ENCODE results near the gene FHL1. TPM values are rescaled to one million over a fixed set of nuclear protein-coding genes. Genes with fewer than 3 reads are reported as not detected.

FHL1 gene
- total RNA-seq, 1 donor from 2014 or later: 70.1 TPM

DNA sequence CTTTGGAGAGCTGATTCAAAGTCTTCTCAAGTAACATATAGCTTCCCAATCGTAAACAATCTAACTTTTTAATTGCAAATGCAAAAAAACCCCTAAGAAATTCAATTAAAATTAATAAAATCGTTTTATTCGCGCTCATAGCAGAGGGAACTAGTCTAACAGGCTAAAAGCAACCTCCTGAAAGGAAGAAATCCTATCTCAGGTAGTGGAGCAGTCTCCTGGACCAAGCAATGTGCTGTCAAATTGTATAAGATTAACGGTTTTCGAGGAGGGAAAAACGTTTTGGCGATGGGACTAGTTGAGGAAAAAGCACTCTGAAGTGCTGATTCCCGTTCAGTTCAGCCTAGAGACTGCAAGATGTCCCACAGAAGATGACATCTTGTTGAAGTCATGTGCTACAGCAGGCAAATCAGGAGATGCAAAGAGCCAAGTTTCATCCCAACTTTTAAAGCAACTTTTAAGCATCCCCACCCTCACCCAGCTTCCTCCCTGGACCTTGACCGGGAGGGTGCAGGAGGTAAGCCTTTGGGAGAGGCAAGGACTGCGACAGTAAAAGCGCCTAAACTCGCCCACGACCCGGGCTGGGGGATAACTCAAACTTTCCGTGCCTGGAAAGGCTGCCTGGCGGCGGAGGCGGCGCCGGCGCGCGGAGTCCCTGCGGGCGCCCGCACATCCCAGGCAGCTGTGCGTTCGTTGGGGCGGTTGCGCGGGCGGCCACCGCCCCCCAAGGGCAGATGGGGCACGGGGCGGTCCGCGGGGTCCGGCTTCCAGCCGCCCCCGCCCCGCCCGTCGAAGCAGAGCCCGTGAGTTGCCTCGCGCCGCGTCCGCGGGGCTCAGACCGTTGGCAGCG lies 103.1 kb downstream of the FHL1 start:
- Mint-ChIP-seq H3K9me3 (no peaks in the 10 kb centered on the region), H3K4me3 (peak overlapping the region; percentile 89), H3K27ac (ENCODE audit: unreplicated experiment) (no peak overlapping the region), H3K27me3 (ENCODE audit: low read depth) (no peaks in the 10 kb centered on the region), H3K36me3 (ENCODE audit: low read depth) (no peaks in the 10 kb centered on the region), H3K4me1 (peaks cover 13% of the 10 kb centered on the region)
- no peak for DNase-seq (ENCODE audit: low read depth, low spot score)
- TF ChIP-seq, protein P1, sequence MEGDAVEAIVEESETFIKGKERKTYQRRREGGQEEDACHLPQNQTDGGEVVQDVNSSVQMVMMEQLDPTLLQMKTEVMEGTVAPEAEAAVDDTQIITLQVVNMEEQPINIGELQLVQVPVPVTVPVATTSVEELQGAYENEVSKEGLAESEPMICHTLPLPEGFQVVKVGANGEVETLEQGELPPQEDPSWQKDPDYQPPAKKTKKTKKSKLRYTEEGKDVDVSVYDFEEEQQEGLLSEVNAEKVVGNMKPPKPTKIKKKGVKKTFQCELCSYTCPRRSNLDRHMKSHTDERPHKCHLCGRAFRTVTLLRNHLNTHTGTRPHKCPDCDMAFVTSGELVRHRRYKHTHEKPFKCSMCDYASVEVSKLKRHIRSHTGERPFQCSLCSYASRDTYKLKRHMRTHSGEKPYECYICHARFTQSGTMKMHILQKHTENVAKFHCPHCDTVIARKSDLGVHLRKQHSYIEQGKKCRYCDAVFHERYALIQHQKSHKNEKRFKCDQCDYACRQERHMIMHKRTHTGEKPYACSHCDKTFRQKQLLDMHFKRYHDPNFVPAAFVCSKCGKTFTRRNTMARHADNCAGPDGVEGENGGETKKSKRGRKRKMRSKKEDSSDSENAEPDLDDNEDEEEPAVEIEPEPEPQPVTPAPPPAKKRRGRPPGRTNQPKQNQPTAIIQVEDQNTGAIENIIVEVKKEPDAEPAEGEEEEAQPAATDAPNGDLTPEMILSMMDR (conservative IDR thresholded peaks at IDR 0.05): no peak

DNA sequence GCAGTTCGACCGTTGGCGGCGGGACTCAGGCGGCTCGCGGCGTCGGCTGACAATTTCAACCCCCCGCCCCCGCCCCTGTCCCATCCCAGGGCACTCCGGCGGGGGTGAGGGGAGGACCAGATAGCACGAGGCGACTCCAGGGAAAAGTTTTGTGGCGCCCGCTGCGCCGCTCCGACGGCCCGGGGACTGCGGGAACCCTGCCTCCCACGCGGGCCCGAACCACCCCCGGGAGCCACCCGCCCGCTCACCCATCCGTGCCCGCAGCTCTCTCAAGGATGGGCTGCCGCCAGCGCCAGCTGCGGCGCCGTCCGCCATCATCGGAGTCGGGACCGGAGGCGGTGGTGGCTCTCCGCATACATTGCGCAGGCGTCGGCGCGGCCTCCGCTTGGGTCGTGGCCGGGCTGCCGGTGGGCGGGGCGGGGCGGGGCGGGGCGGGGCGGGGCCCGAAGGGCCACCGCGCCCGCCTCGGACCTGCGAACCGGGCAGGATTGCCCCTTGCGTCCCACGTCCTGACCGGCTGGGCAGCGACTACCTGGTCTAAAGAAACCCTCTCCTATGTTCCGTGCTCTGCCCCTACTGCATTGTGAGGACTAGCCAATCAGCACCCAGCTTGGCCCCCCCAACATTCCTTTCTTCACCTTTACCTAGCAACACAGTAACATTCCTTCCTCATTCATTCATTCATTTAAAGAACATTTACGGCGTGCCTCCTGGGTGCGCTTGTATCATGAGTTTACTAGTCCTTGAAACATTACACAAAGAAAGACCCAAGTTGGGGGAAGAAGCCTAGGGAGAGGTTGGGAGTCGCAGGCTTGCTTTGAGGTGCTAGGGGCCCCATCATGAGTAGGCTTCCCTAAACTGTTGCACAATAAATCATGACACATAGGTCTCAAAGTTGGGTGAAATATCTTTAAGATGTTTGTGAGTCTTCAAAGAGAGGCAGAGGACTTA lies 104.0 kb downstream of the FHL1 start, which contains the start of gene MAP7D3:
MAP7D3 (minus strand) TSS at position 360 of the 951 bp plus-strand sequence; CDS start at position 318, 42 bp downstream.
- Mint-ChIP-seq H3K36me3 (ENCODE audit: low read depth) (no peaks in the 10 kb centered on the region), H3K27ac (ENCODE audit: unreplicated experiment) (no peak within 1 kb of the TSS), H3K27me3 (ENCODE audit: low read depth) (no peaks in the 10 kb centered on the region), H3K4me1 (peaks cover 13% of the 10 kb centered on the region), H3K4me3 (peak within 1 kb of the TSS; percentile 89), H3K9me3 (no peaks in the 10 kb centered on the region)
- DNase-seq (ENCODE audit: low read depth, low spot score): peak; percentile 30
- TF ChIP-seq, protein P1 (conservative IDR thresholded peaks at IDR 0.05): no peak

DNA sequence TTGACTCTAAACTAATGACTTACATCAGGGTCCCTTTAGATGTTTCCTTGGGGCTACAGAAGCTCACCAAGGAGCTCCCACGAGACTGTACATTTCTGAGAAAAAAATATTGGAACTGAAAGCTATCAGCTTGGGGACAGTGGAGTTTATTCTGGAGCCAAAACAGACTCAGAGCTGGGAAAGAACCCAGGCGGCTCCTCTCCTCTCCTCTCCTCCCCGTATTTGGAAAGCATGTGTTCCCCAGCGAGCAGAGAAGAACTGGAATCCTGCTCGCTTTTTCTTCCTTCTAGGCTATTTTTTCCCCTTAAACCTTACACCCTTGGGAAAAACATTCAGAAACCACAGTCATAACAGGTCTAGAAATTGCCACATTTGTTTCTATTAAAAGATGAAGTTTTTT lies 108.2 kb downstream of the FHL1 start:
- Mint-ChIP-seq H3K36me3 (ENCODE audit: low read depth) (no peaks in the 10 kb centered on the region), H3K4me3 (no peak overlapping the region), H3K27me3 (ENCODE audit: low read depth) (no peaks in the 10 kb centered on the region), H3K27ac (ENCODE audit: unreplicated experiment) (no peak overlapping the region), H3K4me1 (peaks cover 4% of the 10 kb centered on the region), H3K9me3 (no peaks in the 10 kb centered on the region)
- TF ChIP-seq, protein P1 (conservative IDR thresholded peaks at IDR 0.05): no peak
- no peak for DNase-seq (ENCODE audit: low read depth, low spot score)

DNA sequence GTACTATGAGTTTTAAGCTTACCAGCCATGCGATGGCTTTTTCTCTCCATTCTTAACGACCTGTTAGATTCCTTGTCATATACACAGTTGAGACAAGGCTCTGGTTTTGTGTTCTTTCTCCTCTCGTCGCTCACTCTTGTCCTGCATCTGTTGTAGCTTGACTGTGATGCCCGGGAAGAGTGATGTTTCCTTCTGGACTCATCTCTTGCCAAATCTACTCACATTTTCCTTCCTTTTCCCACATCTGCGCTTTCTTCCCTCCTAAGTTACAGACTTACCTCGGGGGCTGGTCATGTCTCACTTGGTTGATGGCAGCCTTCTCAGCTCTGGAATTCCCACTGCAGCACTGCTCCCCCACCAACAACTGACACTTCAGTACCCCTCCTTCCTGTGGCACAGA lies 108.7 kb downstream of the FHL1 start:
- Mint-ChIP-seq H3K9me3 (no peaks in the 10 kb centered on the region), H3K4me1 (peaks cover 4% of the 10 kb centered on the region), H3K4me3 (no peak overlapping the region), H3K27ac (ENCODE audit: unreplicated experiment) (no peak overlapping the region), H3K27me3 (ENCODE audit: low read depth) (no peaks in the 10 kb centered on the region), H3K36me3 (ENCODE audit: low read depth) (no peaks in the 10 kb centered on the region)
- DNase-seq (ENCODE audit: low read depth, low spot score): no peak
- TF ChIP-seq, protein P1 (conservative IDR thresholded peaks at IDR 0.05): no peak

DNA sequence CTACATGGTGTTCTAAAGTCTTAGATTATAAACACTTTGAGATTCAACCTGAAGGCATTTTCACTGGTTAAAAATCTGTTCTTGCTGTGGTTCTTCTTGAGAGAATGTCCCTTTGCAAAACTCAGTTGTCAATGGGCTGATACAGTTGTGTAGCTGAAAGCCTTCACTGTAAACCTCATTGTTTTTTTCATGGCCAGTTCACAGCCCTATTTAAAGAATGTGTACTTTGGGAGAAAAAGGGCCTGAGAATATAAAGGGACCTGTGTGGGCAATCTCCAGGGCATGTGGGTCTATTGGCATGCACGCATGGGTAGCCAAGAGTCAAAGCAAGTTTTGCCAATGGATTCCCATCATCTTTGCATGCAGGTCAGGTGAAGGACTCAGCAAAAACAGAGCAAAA lies 111.6 kb downstream of the FHL1 start:
- H3K9me3 Mint-ChIP-seq: no peaks in the 10 kb centered on the region
- H3K36me3 Mint-ChIP-seq (ENCODE audit: low read depth): no peaks in the 10 kb centered on the region
- no peaks in the 10 kb centered on the region for H3K4me1 Mint-ChIP-seq
- no peak overlapping the region for H3K4me3 Mint-ChIP-seq
- no peaks in the 10 kb centered on the region for H3K27me3 Mint-ChIP-seq (ENCODE audit: low read depth)
- TF ChIP-seq, protein P1 (conservative IDR thresholded peaks at IDR 0.05): no peak
- no peak for DNase-seq (ENCODE audit: low read depth, low spot score)
- H3K27ac Mint-ChIP-seq (ENCODE audit: unreplicated experiment): no peak overlapping the region

All from neural crest cell (in vitro differentiated cells).